Measurements from ENCODE around the gene TLDC2. TPM values are rescaled to one million over a fixed set of nuclear protein-coding genes. Genes with fewer than 3 reads are reported as not detected.

Gene TLDC2
- total RNA-seq, 1 donor from 2014 or later = not detected

DNA sequence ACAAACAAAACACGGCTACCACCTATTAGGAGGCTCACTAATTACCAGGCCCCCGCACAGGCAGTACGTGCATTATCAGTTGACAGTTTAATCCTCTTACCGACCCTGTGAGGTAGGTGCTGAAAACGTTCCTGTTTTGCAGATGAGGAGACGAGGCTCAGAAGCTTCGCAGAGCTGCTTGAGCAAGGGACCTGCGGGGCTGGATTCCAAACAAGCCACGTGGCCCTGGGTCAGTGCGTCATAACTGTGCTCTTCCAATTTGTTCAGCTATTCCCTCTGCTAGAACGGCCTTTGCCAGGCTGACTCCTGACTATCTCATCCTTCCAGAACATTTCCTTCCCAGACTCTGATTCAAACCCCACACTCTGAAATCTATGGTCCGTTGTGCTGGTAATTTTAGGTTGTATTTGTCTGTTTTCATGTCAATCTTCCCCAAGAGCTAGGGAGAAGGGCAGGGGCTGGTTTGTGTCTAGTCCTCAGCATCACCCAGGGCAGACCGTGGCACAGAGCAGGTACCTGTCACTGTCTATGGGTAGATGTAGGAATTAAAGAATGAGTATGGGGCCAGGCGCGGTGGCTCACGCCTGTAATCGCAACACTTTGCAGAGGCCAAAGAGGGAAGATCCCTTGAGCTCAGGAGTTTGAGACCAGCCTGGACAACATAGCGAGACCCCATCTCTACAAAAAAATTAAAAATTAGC, 28.8 kb upstream of the TLDC2 start:
- TF ChIP-seq, protein P1, sequence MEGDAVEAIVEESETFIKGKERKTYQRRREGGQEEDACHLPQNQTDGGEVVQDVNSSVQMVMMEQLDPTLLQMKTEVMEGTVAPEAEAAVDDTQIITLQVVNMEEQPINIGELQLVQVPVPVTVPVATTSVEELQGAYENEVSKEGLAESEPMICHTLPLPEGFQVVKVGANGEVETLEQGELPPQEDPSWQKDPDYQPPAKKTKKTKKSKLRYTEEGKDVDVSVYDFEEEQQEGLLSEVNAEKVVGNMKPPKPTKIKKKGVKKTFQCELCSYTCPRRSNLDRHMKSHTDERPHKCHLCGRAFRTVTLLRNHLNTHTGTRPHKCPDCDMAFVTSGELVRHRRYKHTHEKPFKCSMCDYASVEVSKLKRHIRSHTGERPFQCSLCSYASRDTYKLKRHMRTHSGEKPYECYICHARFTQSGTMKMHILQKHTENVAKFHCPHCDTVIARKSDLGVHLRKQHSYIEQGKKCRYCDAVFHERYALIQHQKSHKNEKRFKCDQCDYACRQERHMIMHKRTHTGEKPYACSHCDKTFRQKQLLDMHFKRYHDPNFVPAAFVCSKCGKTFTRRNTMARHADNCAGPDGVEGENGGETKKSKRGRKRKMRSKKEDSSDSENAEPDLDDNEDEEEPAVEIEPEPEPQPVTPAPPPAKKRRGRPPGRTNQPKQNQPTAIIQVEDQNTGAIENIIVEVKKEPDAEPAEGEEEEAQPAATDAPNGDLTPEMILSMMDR (IDR thresholded peaks at IDR 0.05) = no peak
- ATAC-seq (ENCODE audit: low read depth) (no peak), DNase-seq (no peak)
- H3K4me3 Mint-ChIP-seq = peak overlapping the region; percentile 74
- peaks cover 4% of the 10 kb centered on the region for H3K36me3 Mint-ChIP-seq (ENCODE audit: low read depth)
- no peaks in the 10 kb centered on the region for H3K27me3 Mint-ChIP-seq
- ChIA-PET POLR2A (interaction anchor here (0.6 to 7.6 kb wide), 11 partner anchors 9 to 274 kb away, joined by 3 to 73 read pairs (median 6); partner anchors contain the start of genes DSN1, NDRG3 and TGIF2), CTCF (interaction anchor here (0.6 to 4.4 kb wide), 4 partner anchors 11 to 39 kb away, joined by 3 to 24 read pairs (median 14); a partner anchor contains a TSS)
- H3K9me3 Mint-ChIP-seq = no peaks in the 10 kb centered on the region
- peak overlapping the region; percentile 95 for H3K27ac Mint-ChIP-seq
- peaks cover 91% of the 10 kb centered on the region for H3K4me1 Mint-ChIP-seq
- intact Hi-C loops (cut with micrococcal nuclease) = loop anchor here (5.0 to 10.0 kb wide), 2 partner anchors 40 to 428 kb away; no protein-coding TSS in a partner anchor

DNA sequence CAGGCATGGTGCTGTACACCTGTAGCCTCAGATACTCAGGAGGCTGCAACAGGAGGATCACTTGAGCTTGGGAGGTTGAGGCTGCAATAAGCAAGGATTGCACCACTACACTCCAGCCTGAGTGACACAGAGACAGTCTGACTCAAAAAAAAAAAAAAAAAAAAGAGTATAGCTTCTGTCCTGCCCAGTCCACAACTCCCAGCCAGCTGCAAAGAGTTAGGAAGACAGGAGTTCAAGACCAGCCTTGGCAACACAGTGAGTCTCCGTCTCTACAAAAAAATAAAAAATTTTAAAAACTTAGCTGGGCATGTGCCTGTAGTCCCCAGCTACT, 28.3 kb upstream of the TLDC2 start:
- ATAC-seq (ENCODE audit: low read depth) = no peak
- intact Hi-C loops (cut with micrococcal nuclease) = loop anchor here (5.0 to 10.0 kb wide), 2 partner anchors 40 to 427 kb away; no protein-coding TSS in a partner anchor
- peak overlapping the region; percentile 95 for H3K27ac Mint-ChIP-seq

DNA sequence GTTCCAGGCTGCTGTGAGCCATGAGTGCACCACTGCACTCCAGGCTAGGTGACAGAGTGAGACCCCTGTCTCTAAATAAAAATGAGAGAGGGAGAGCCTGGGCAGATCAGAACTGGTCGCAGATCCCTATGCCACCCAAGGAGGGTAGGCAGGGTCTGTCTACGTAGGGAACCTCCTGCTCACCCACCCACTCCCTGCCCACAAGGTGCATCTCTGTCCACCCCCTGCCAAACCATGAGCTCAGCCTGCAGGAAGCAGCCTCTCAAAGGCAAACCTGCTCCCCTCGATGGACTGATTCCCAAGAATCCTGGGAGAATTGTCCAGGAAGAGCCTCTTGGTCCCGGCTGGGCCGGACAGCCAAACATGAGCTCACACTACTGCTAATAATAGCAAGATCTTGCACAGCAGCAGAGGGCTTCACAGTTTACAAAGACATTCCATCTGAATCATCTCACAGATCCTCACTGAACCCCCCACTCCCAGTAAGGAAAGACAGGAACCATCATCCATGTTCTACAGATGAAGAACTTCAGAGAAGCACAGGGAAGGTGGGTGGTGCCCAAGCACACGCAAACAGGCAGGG, 27.8 kb upstream of the TLDC2 start:
- CTCF ChIA-PET = interaction anchor here (3.9 to 4.4 kb wide), 2 partner anchors 16 to 40 kb away, joined by 21 to 24 read pairs; a partner anchor contains a TSS
- Mint-ChIP-seq H3K4me1 (peaks cover 91% of the 10 kb centered on the region), H3K4me3 (peak overlapping the region; percentile 36), H3K9me3 (no peaks in the 10 kb centered on the region), H3K36me3 (ENCODE audit: low read depth) (peaks cover 7% of the 10 kb centered on the region), H3K27ac (peak overlapping the region; percentile 67), H3K27me3 (no peaks in the 10 kb centered on the region)
- no peak for DNase-seq
- TF ChIP-seq, protein P1 (IDR thresholded peaks at IDR 0.05) = no peak
- intact Hi-C loops (cut with micrococcal nuclease) = loop anchor here (5.0 to 10.0 kb wide), 2 partner anchors 41 to 427 kb away; no protein-coding TSS in a partner anchor
- no peak for ATAC-seq (ENCODE audit: low read depth)
- POLR2A ChIA-PET = interaction anchor here (1.3 to 7.6 kb wide), 3 partner anchors 8 to 14 kb away, joined by 3 to 73 read pairs (median 55); a partner anchor contains a TSS

More for the DNA sequence above, 28.3 kb upstream of the TLDC2 start:
- DNase-seq = no peak
- Mint-ChIP-seq H3K9me3 (no peaks in the 10 kb centered on the region), H3K4me1 (peaks cover 91% of the 10 kb centered on the region), H3K36me3 (ENCODE audit: low read depth) (peaks cover 4% of the 10 kb centered on the region), H3K4me3 (no peak overlapping the region), H3K27me3 (no peaks in the 10 kb centered on the region)
- TF ChIP-seq, protein P1 (IDR thresholded peaks at IDR 0.05) = no peak
- ChIA-PET POLR2A (interaction anchor here (0.6 to 7.6 kb wide), 4 partner anchors 8 to 21 kb away, joined by 3 to 73 read pairs (median 30); a partner anchor contains a TSS), CTCF (interaction anchor here (1.3 to 4.4 kb wide), 3 partner anchors 12 to 39 kb away, joined by 6 to 24 read pairs (median 21); a partner anchor contains a TSS)

DNA sequence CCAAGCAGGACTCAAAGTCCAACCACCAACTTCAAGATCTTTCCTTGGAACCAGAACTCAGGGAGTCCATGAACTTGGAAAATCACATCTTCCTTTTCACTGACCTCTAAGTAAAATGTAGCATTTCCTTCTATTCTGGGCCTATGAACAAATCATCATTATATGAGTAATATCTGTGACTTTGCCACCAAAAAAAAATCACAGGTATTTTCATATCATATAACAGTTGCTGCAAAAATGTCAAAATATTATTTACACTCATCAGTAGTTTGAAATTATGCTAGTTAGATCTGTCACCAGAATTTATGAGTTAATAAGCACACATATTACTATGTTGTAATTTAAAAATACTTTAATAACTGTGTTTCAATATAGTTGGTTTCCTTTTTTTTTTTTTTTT, 27.3 kb upstream of the TLDC2 start:
- POLR2A ChIA-PET = interaction anchor here (1.3 to 7.6 kb wide), 3 partner anchors 7 to 14 kb away, joined by 3 to 73 read pairs (median 55); a partner anchor contains a TSS
- Mint-ChIP-seq H3K27ac (peak overlapping the region; percentile 67), H3K27me3 (no peaks in the 10 kb centered on the region), H3K36me3 (ENCODE audit: low read depth) (peaks cover 9% of the 10 kb centered on the region), H3K4me3 (peak overlapping the region; percentile 36), H3K4me1 (peaks cover 89% of the 10 kb centered on the region), H3K9me3 (no peaks in the 10 kb centered on the region)
- TF ChIP-seq, protein P1 (IDR thresholded peaks at IDR 0.05) = no peak
- CTCF ChIA-PET = interaction anchor here (3.9 to 4.4 kb wide), 2 partner anchors 15 to 40 kb away, joined by 21 to 24 read pairs; a partner anchor contains a TSS
- DNase-seq = no peak
- ATAC-seq (ENCODE audit: low read depth) = no peak
- intact Hi-C loops (cut with micrococcal nuclease) = loop anchor here (5.0 to 10.0 kb wide), 2 partner anchors 41 to 426 kb away; no protein-coding TSS in a partner anchor

Measured in activated B cell treated with CpG ODN at 0.5 μM for 24 hours (primary cell).